Measurements from ENCODE around the gene CDK12.
"Not testable (repeated sequence)": the region's sequence is repeated elsewhere in the genome, so short reads cannot be mapped to it uniquely, and the experiment has no call there.

The CDK12 gene

GRCh38 chr17:39508987-39509386 is 47.7 kb downstream of the CDK12 start:
- no peak for DNase-seq

DNA sequence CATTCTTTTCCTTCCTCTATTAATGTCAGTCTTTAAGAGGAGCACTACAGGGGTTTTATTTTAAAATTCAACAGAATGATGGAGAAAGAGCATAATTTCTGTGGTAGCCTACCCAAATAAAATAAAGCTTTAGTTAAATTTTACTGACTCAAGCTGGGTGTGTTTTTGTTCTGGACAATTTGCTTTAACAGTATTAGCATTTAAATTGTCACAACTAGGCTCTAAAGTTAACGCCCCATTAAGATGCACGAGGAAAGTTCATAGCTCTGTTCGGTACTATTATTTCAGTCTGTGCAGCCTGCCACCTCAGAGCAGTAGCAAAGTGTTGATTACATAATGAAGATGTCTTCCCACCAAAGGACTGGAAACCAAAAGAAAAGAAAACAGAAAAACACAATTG is 52.0 kb downstream of the CDK12 start:
- no peak for DNase-seq

- no peak for DNase-seq
Measured at GRCh38 chr17:39513915-39514314, 52.6 kb downstream of the CDK12 start.

DNA sequence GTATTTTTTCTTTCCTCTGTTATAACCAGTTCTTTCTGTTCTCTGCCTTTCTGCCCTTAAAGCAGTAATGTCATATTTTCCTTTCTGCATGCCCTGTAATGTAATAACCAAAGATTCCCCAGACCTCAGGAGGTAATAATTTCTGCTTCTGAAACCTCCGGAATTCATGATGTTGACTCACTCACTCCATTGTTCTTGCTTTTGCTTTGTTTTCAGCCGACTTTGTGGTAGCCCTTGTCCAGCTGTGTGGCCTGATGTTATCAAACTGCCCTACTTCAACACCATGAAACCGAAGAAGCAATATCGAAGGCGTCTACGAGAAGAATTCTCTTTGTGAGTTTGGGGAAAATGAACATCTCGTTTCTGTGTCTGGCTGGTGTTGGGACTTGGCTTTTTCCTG is 55.9 kb downstream of the CDK12 start:
- no peak for DNase-seq

DNA sequence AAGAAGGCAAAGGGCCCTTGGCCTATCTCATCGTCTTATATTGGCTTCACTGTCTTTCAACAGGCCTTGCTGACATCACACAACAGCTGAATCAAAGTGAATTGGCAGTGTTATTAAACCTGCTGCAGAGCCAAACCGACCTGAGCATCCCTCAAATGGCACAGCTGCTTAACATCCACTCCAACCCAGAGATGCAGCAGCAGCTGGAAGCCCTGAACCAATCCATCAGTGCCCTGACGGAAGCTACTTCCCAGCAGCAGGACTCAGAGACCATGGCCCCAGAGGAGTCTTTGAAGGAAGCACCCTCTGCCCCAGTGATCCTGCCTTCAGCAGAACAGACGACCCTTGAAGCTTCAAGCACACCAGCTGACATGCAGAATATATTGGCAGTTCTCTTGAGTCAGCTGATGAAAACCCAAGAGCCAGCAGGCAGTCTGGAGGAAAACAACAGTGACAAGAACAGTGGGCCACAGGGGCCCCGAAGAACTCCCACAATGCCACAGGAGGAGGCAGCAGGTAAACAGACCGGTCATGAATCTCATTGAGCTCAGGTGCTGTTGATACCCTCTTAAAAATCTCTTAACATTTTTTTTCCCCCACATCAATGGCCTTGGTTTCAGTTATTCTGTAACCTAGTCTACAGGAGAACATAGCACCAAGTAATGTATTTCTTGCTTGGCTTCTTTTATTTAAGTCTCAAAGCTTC is 64.7 kb downstream of the CDK12 start:
- DNase-seq = no peak

GRCh38 chr17:39527220-39527813 is 66.0 kb downstream of the CDK12 start:
- DNase-seq = peak in 1 of 2 donors; percentile 29

DNA sequence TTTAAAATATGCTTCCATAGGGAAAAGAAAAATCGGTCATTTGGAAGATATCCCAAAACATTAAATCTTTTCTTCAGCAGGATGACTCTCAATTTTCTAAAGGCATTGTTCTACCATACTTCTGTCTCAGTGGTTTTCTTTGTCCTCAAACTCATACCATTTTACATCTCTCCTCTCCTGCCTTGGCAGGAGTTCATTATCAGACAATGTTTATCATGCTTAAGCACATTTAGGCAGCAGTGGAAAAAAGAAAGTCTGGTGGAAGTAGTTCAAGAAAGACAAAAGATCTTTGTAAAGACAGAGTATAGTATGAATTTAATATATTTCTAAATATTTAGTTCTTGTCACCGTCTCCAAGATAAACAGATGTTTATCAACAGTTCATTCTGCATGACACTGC is 68.2 kb downstream of the CDK12 start:
- no peak for DNase-seq

GRCh38 chr17:39530513-39530912 is 69.2 kb downstream of the CDK12 start:
- no peak for DNase-seq

DNA sequence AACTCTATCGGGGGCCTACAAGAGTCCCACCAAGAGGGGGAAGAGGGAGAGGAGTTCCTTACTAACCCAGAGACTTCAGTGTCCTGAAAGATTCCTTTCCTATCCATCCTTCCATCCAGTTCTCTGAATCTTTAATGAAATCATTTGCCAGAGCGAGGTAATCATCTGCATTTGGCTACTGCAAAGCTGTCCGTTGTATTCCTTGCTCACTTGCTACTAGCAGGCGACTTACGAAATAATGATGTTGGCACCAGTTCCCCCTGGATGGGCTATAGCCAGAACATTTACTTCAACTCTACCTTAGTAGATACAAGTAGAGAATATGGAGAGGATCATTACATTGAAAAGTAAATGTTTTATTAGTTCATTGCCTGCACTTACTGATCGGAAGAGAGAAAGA is 70.0 kb downstream of the CDK12 start:
- no peak for DNase-seq

- DNase-seq = no peak
Measured at GRCh38 chr17:39533891-39534290, 72.6 kb downstream of the CDK12 start.

DNA sequence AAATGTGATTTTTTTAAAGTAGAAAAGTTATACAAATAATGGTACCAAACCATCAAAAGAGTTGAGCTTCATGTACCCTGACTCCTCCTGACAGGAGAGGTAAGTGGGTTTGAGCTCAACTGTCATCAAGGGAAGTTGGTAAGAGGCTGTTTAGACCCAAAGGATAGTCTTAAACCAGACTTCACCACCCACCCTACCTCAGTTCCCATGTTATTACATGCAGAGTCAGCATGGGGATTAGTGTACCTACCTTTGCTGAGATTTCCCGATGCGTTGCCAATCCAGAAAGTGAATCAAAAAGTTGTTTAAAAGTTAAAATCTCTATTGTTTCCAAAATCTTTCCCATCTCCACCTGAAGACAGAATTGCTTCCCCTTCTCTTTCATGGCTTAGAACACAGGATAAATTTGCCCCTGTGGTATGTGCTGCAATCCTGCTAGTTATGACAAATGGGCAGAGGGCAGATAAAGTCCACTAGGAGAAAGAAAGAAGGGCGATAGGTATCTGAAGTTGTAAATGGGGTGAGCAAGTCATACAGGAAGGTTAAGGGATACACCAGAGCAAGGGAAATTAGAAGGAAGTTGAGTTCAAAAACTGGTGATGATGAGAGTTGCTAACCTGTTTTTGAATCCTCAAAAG is 73.6 kb downstream of the CDK12 start:
- DNase-seq = no peak

GRCh38 chr17:39536468-39536867 is 75.2 kb downstream of the CDK12 start:
- no peak for DNase-seq

GRCh38 chr17:39537364-39537763 is 76.1 kb downstream of the CDK12 start:
- DNase-seq = not testable (repeated sequence)

- peak in 1 of 2 donors; percentile 7 for DNase-seq
Measured at GRCh38 chr17:39538866-39539265, 77.6 kb downstream of the CDK12 start.

DNA sequence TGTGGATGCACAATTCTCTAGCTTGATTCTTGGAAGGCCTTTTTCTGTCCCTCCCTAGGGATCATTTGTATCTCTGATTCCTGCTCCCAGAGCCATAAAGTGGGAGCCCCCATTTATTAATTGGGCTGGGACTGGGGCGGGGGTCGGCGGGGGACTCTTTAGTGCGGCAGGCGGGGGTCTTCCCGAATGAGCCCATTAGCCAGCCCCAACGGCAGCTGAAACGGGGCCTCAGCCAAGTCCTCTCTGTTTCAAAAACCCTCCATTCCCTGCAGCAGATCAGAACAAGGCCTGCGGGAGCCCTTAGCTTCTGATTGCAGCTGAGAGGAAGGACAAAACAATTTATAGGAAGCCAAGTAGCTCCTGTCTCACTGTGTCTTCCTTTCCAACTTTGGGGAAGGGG is 79.3 kb downstream of the CDK12 start:
- no peak for DNase-seq

GRCh38 chr17:39541652-39542051 is 80.4 kb downstream of the CDK12 start:
- no peak for DNase-seq

GRCh38 chr17:39543176-39543575 is 81.9 kb downstream of the CDK12 start:
- no peak for DNase-seq

DNA sequence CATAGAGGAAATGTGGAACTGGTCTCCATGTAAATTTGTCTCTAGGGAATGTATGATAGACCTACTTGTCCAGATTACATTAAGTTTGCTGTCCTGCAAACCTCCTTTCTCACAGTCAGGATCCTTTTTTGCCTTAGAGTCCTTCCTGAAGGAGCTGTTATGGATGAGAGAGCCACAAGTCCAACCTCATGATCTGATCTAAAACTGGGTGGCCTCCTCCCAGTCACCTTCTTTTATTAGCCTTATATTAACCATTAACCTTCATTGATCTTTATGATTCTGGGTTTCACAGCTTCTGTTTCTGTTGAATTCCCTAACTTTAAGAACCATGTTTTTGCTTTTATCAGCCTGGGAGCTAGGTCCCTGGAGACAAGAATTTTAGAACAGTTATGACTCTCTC is 82.4 kb downstream of the CDK12 start:
- no peak for DNase-seq

DNA sequence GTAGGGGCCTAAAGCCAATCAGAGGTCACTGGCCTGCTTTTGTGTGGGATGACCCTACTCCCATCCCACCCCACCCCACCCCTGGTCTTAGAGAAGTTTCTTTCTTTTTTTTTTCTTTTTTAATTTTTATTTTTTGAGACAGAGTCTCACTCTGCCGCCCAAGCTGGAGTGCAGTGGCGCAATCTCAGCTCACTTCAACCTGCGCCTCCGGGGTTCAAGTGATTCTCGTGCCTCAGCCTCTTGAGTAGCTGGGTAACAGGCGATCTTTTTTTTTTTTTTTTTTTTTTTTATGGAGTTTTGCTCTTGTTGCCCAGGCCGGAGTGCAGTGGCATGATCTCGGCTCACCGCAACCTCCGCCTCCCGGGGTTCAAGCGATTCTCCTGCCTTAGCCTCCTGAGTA is 83.1 kb downstream of the CDK12 start:
- not testable (repeated sequence) for DNase-seq

- DNase-seq = peak; percentile 66 to 75
Measured at GRCh38 chr17:39547713-39548478, 86.6 kb downstream of the CDK12 start.

DNA sequence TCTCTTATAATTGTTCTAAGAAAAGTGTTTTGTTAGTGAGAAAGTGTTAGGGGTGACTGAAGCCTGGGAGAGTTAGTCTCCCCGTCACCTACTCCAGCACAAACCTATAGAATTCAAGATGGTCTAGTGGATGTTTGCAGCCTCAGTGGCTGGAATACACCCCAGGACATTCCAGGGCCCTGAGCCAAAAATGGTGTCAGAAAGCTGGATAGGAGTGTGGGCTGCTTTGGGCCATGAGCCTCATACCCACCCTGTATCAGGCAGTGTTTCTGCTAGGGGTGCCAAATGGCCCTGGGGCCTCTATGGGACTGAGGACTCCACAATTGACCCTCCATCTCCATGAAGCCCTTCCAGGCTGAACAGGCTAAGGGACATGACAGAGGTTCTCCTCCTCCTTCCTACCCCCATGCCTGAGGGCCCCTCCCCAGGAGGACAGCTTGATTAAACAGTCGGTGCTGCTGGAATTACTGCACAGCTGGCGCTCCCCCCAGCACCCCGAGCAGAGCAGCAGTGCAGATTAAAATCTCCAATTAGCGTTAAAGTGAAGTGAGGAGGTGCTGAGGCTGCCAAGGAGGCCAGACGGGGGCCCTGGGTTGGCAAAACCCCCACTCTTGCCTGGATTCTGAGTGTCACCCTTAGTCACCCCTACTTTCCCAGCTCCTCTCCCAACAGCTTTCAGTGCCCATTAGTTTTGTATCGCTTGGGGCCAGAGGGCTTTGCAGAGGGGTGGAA is 87.4 kb downstream of the CDK12 start:
- DNase-seq = no peak

DNA sequence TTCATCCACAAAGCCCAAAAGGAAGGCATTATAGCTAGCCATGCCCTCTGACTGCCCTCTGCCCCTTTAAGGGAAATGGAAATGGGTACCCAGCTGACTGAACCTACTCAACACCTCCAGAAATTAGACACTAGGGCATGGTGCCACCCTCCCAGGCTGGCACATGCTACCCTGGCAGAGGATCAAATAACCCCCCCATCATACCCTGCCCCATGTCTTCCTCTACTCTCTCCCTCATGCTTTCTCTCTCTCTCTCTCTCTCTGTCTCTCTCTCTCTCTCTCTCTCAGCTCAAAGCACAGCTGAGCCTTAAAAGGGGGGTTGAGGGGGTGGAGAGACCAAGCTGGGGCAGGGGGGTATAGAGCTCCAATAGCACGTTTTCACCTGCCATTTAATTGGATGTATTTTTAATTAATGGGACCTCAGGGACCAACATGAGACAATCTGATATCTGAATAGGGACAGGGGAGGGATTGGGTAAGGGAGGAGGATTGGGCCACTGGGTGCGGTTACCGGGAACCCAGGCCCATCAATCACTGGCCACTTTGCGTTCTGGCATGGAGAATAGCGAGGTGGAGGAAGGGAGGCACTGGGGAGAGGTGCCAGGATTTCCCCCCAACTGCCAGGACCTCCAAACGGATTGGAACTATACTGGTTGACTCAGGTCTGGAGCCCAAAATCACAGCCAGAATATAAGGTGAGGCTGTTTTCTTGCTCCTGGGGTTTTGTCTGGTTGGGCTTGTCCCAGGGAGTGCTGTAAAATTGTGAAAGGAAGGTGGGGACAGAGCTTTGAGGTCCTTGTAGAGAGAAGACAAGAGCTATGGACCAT is 88.7 kb downstream of the CDK12 start:
- no peak for DNase-seq
